H9 (cell line): ENCODE measurements around the gene TMC6. TPM values are rescaled to one million over a fixed set of nuclear protein-coding genes. Genes with fewer than 3 reads are reported as not detected.

Experiments
- DNase-seq: peaks from one replicate; pipeline ENCODE4 v3.0.0-alpha.2; 2017
- H2AFZ ChIP-seq: one replicate; pipeline ENCODE4 v1.6.1; 2013; ENCODE audit warnings: mild to moderate bottlenecking, low read length, control low read depth, moderate library complexity
- H2AK5ac ChIP-seq: 2 replicates; pipeline ENCODE4 v1.6.1; 2013; ENCODE audit warnings: low read length, control low read depth, mixed read lengths; ENCODE audit not compliant: insufficient read length
- H2BK120ac ChIP-seq: one replicate; pipeline ENCODE4 v1.6.1; 2013; ENCODE audit warnings: low read depth, mild to moderate bottlenecking, low read length, control low read depth, inconsistent platforms; ENCODE audit not compliant: poor library complexity, severe bottlenecking
- H2BK12ac ChIP-seq: 2 replicates; pipeline ENCODE4 v1.6.1; 2013; ENCODE audit warnings: low read length, control low read depth, mixed read lengths, low read depth; ENCODE audit not compliant: insufficient read length
- H2BK15ac ChIP-seq: 2 replicates; pipeline ENCODE4 v1.6.1; 2013; ENCODE audit warnings: low read depth, low read length, control low read depth
- H2BK20ac ChIP-seq: one replicate; pipeline ENCODE4 v1.6.1; 2013; ENCODE audit warnings: low read depth, mild to moderate bottlenecking, low read length, control low read depth, inconsistent platforms; ENCODE audit not compliant: poor library complexity, severe bottlenecking
- H2BK5ac ChIP-seq: 2 replicates; pipeline ENCODE4 v1.6.1; 2013; ENCODE audit warnings: low read length, control low read depth, mixed read lengths; ENCODE audit not compliant: insufficient read length
- H3K14ac ChIP-seq: 2 replicates; pipeline ENCODE4 v1.6.1; 2013; ENCODE audit warnings: low read length, control low read depth; ENCODE audit not compliant: insufficient read depth
- H3K18ac ChIP-seq: 2 replicates; pipeline ENCODE4 v1.6.1; 2013; ENCODE audit warnings: low read depth, mild to moderate bottlenecking, mixed read lengths, low read length, control low read depth; ENCODE audit not compliant: insufficient read length
- H3K23ac ChIP-seq: 2 replicates; pipeline ENCODE4 v1.6.1; 2013; ENCODE audit warnings: low read length, control low read depth, mixed read lengths, low read depth; ENCODE audit not compliant: insufficient read length
- H3K23me2 ChIP-seq: 2 replicates; pipeline ENCODE4 v1.6.1; 2013; ENCODE audit warnings: low read depth, mild to moderate bottlenecking, mixed read lengths, low read length, control low read depth; ENCODE audit not compliant: insufficient read length, poor library complexity, severe bottlenecking
- H3K27ac ChIP-seq: 2 replicates; pipeline ENCODE4 v1.5.1; 2013; ENCODE audit warnings: low read length, control low read depth, mixed read lengths, low read depth; ENCODE audit not compliant: insufficient read length
- H3K27me3 ChIP-seq: 2 replicates; pipeline ENCODE4 v1.6.1; 2013; ENCODE audit warnings: low read length, control low read depth, inconsistent platforms; ENCODE audit not compliant: insufficient read depth
- H3K4ac ChIP-seq: 2 replicates; pipeline ENCODE4 v1.6.1; 2013; ENCODE audit warnings: low read depth, mild to moderate bottlenecking, control low read depth, inconsistent platforms, low read length, moderate library complexity
- H3K4me1 ChIP-seq: 2 replicates; pipeline ENCODE4 v1.6.1; 2013; ENCODE audit warnings: low read length, control low read depth, inconsistent platforms; ENCODE audit not compliant: insufficient read depth
- H3K4me2 ChIP-seq: 2 replicates; pipeline ENCODE4 v1.6.1; 2013; ENCODE audit warnings: low read length, control low read depth, mixed read lengths; ENCODE audit not compliant: insufficient read length, insufficient read depth
- H3K56ac ChIP-seq: 2 replicates; pipeline ENCODE4 v1.6.1; 2013; ENCODE audit warnings: low read depth, mild to moderate bottlenecking, mixed read lengths, low read length, control low read depth; ENCODE audit not compliant: insufficient read length
- H3K79me1 ChIP-seq: 2 replicates; pipeline ENCODE4 v1.6.1; 2013; ENCODE audit warnings: low read depth, mild to moderate bottlenecking, moderate library complexity, low read length, control low read depth, inconsistent platforms; ENCODE audit not compliant: insufficient read depth, poor library complexity, severe bottlenecking
- H3K79me2 ChIP-seq: 2 replicates; pipeline ENCODE4 v1.6.1; 2013; ENCODE audit warnings: low read length, control low read depth, inconsistent platforms; ENCODE audit not compliant: insufficient read depth
- H3K9ac ChIP-seq: 2 replicates; pipeline ENCODE4 v1.6.1; 2013; ENCODE audit warnings: low read length, control low read depth, mixed read lengths; ENCODE audit not compliant: insufficient read length; ENCODE audit errors: extremely low read depth
- H3K9me3 ChIP-seq: one replicate; pipeline ENCODE4 v1.6.1; 2013; ENCODE audit warnings: low read depth, low read length, inconsistent platforms; ENCODE audit not compliant: control insufficient read depth
- H3T11ph ChIP-seq: one replicate; pipeline ENCODE4 v1.6.1; 2013; ENCODE audit warnings: mild to moderate bottlenecking, low read length, control low read depth, inconsistent platforms
- H4K20me1 ChIP-seq: one replicate; pipeline ENCODE4 v1.6.1; 2013; ENCODE audit not compliant: control insufficient read depth, insufficient read length, insufficient read depth
- H4K5ac ChIP-seq: 2 replicates; pipeline ENCODE4 v1.6.1; 2013; ENCODE audit warnings: low read depth, mild to moderate bottlenecking, mixed read lengths, low read length, control low read depth; ENCODE audit not compliant: insufficient read length
- H4K8ac ChIP-seq: replicated peaks from 2 replicates; pipeline ENCODE4 v1.6.1; 2013; ENCODE audit warnings: low read length, control low read depth, mixed read lengths, low read depth; ENCODE audit not compliant: insufficient read length
- H4K91ac ChIP-seq: 2 replicates; pipeline ENCODE4 v1.6.1; 2013; ENCODE audit warnings: low read depth, mild to moderate bottlenecking, moderate library complexity, mixed read lengths, low read length, control low read depth; ENCODE audit not compliant: insufficient read length
- H3K27ac Mint-ChIP-seq, 3 experiments: 2 replicates in 2 of 3; 3 replicates in 1 of 3; pipeline ENCODE4 v1.8.0; 2020 to 2021; ENCODE audit warnings: mixed read lengths in 3 of 3, mild to moderate bottlenecking in 1 of 3, moderate library complexity in 1 of 3
- H3K27me3 Mint-ChIP-seq: 2 replicates; pipeline ENCODE4 v1.8.0; 2021; ENCODE audit warnings: low read depth, mild to moderate bottlenecking, moderate library complexity, mixed read lengths
- H3K36me3 Mint-ChIP-seq, 3 experiments: 2 replicates in 2 of 3; 3 replicates in 1 of 3; pipeline ENCODE4 v1.8.0; 2020 to 2021; ENCODE audit warnings: low read depth in 3 of 3, mixed read lengths in 3 of 3; ENCODE audit not compliant: insufficient read depth in 1 of 3
- H3K4me1 Mint-ChIP-seq, 2 experiments: 2 replicates each; pipeline ENCODE4 v1.8.0; 2020; ENCODE audit warnings: mixed read lengths in 2 of 2
- H3K4me3 Mint-ChIP-seq, 2 experiments: 2 replicates in 1 of 2; 3 replicates in 1 of 2; pipeline ENCODE4 v1.8.0; 2020 to 2021; ENCODE audit warnings: mild to moderate bottlenecking in 2 of 2, mixed read lengths in 2 of 2, moderate library complexity in 1 of 2
- H3K9me3 Mint-ChIP-seq, 2 experiments: 2 replicates in 1 of 2; 3 replicates in 1 of 2; pipeline ENCODE4 v1.8.0; 2020; ENCODE audit warnings: mild to moderate bottlenecking in 2 of 2, mixed read lengths in 2 of 2, moderate library complexity in 1 of 2
- WGBS: extraction: QIAGEN DNeasy Blood & Tissue Kit; methylation state at CpG from one replicate; pipeline ENCODE4 v1.1.7; 2013; ENCODE audit warnings: missing lambda C conversion rate, low lambda C conversion rate, mixed read lengths; ENCODE audit not compliant: insufficient read length; ENCODE audit errors: extremely low coverage; 5-methylcytosine and 5-hydroxymethylcytosine counted together
- total RNA-seq: library from RNA; stranded (reverse); gene quantifications from 2 replicates; pipeline ENCODE4 v1.2.1, GENCODE V29; 2021
- TF ChIP-seq, protein P1 (sequence below): fragments of 200-600 bp; sonication (generic); conservative IDR thresholded peaks from 3 replicates; pipeline ENCODE4 v1.8.0; 2021; ENCODE audit warnings: antibody characterized with exemption, mild to moderate bottlenecking

Gene TMC6
- total RNA-seq, 1 experiment from 2014 or later = 86.8 TPM

DNA sequence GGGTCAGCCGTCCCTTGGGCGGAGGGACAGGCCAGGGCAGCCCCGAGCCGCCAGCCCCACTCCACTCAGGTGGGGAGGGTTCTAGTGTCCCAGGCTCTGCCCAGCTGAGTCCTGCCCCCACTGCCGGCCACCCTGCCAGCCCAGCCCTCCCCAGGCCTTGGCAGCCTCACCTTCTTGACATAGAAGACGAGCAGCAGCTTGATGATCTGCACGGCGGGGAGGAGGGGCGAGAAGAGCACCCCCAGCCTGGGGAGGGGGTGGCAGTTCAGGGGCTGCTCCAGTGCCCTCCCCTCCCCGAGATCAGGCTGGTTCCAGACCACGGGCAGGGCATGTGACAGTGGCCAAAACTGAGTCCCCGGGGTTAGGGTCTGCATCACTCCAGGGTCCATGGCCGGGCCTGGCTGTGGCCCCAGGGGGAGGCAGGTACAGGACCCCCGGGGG is 9.7 kb downstream of the TMC6 start:
- Histone ChIP-seq H4K8ac (no peak overlapping the region), H3K56ac (no peak overlapping the region), H3K4ac (no peak overlapping the region), H2BK120ac (no peak overlapping the region), H4K91ac (no peak overlapping the region), H3K23me2 (no peaks in the 10 kb centered on the region), H2BK20ac (no peak overlapping the region), H3K79me1 (no peaks in the 10 kb centered on the region), H3K18ac (no peak overlapping the region), H3K27me3 (no peaks in the 10 kb centered on the region), H3K4me1 (no peaks in the 10 kb centered on the region), H2BK12ac (no peak overlapping the region), H3K79me2 (no peaks in the 10 kb centered on the region), H3K9ac (no peak overlapping the region), H3K4me2 (no peak overlapping the region), H2AK5ac (no peak overlapping the region), H3K23ac (no peak overlapping the region), H4K20me1 (no peaks in the 10 kb centered on the region), H2AFZ (no peak overlapping the region), H4K5ac (no peak overlapping the region), H3K14ac (no peak overlapping the region), H2BK5ac (no peak overlapping the region), H2BK15ac (no peak overlapping the region), H3K9me3 (no peaks in the 10 kb centered on the region), H3K27ac (no peak overlapping the region), H3T11ph (no peak overlapping the region)
- Mint-ChIP-seq H3K4me1 (no peaks in the 10 kb centered on the region), H3K27ac (no peak overlapping the region), H3K27me3 (no peaks in the 10 kb centered on the region), H3K4me3 (no peak overlapping the region), H3K36me3 (peaks cover 7 to 33% (median 19%) of the 10 kb centered on the region in 3 experiments), H3K9me3 (no peaks in the 10 kb centered on the region)
- WGBS = no CpG with 5 or more reads among the region's 14 CpGs
- no peak for DNase-seq
- TF ChIP-seq, protein P1, sequence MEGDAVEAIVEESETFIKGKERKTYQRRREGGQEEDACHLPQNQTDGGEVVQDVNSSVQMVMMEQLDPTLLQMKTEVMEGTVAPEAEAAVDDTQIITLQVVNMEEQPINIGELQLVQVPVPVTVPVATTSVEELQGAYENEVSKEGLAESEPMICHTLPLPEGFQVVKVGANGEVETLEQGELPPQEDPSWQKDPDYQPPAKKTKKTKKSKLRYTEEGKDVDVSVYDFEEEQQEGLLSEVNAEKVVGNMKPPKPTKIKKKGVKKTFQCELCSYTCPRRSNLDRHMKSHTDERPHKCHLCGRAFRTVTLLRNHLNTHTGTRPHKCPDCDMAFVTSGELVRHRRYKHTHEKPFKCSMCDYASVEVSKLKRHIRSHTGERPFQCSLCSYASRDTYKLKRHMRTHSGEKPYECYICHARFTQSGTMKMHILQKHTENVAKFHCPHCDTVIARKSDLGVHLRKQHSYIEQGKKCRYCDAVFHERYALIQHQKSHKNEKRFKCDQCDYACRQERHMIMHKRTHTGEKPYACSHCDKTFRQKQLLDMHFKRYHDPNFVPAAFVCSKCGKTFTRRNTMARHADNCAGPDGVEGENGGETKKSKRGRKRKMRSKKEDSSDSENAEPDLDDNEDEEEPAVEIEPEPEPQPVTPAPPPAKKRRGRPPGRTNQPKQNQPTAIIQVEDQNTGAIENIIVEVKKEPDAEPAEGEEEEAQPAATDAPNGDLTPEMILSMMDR = no peak
